ENCODE results near the gene USP48. TPM values are rescaled to one million over a fixed set of nuclear protein-coding genes. Genes with fewer than 3 reads are reported as not detected.

USP48 gene
- total RNA-seq, 1 experiment from 2014 or later = 49.1 TPM

- POLR2A ChIA-PET = no interaction called here
- Histone ChIP-seq H3K4me1 (no peaks in the 10 kb centered on the region), H3K36me3 (ENCODE audit: control insufficient read depth, insufficient read depth, low read length) (no peaks in the 10 kb centered on the region), H3K9me3 (no peaks in the 10 kb centered on the region), H3K27me3 (replicated peaks; ENCODE audit: control insufficient read depth, insufficient read depth, low read length) (no peaks in the 10 kb centered on the region), H3K4me3 (ENCODE audit: low read depth, low read length) (no peak overlapping the region)
- Mint-ChIP-seq H3K4me3 (ENCODE audit: unreplicated experiment) (no peak overlapping the region), H3K27me3 (ENCODE audit: insufficient read depth, unreplicated experiment) (no peaks in the 10 kb centered on the region), H3K4me1 (ENCODE audit: low read depth, unreplicated experiment) (no peaks in the 10 kb centered on the region), H3K27ac (ENCODE audit: unreplicated experiment) (no peak overlapping the region), H3K9me3 (ENCODE audit: unreplicated experiment) (no peaks in the 10 kb centered on the region), H3K36me3 (ENCODE audit: insufficient read depth, unreplicated experiment) (peaks cover 42% of the 10 kb centered on the region)
- CTCF ChIA-PET = no interaction called here
- no TSS peak for BruUV-seq (replicated peaks)
- intact Hi-C loops (cut with micrococcal nuclease; ENCODE audit: unreplicated experiment) = no loop called here
- TF ChIP-seq, protein P1, sequence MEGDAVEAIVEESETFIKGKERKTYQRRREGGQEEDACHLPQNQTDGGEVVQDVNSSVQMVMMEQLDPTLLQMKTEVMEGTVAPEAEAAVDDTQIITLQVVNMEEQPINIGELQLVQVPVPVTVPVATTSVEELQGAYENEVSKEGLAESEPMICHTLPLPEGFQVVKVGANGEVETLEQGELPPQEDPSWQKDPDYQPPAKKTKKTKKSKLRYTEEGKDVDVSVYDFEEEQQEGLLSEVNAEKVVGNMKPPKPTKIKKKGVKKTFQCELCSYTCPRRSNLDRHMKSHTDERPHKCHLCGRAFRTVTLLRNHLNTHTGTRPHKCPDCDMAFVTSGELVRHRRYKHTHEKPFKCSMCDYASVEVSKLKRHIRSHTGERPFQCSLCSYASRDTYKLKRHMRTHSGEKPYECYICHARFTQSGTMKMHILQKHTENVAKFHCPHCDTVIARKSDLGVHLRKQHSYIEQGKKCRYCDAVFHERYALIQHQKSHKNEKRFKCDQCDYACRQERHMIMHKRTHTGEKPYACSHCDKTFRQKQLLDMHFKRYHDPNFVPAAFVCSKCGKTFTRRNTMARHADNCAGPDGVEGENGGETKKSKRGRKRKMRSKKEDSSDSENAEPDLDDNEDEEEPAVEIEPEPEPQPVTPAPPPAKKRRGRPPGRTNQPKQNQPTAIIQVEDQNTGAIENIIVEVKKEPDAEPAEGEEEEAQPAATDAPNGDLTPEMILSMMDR (IDR thresholded peaks at IDR 0.05; ENCODE audit: insufficient read depth in 1 of 2, low read depth in 1 of 2, low read length in 1 of 2, severe bottlenecking in 1 of 2, unreplicated experiment in 1 of 2) = no peak
- DNase-seq = no peak
These were observed 89.2 kb downstream of the USP48 start for GRCh38 chr1:21693732-21694131.

DNA sequence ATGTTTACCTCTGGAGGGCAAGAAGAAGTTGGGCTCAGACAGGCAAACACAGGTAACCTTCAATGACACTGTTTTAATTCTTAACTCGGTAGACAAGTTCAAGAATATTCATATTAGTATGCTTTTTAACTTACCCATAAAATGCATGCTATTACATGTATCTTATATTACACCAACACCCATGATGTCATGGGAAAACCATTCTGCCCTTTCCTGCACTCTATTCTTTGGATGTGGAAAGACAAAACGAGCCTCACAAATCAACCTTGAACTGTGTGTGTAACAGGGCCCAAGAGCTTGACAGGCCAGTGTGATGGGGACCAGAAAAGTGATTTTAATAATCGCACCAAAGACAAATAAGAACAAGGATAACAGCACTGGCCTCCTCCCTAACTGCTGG lies 91.2 kb downstream of the USP48 start:
- Histone ChIP-seq H3K4me3 (ENCODE audit: low read depth, low read length) (no peak overlapping the region), H3K4me1 (no peaks in the 10 kb centered on the region), H3K9me3 (no peaks in the 10 kb centered on the region), H3K27me3 (replicated peaks; ENCODE audit: control insufficient read depth, insufficient read depth, low read length) (no peaks in the 10 kb centered on the region), H3K36me3 (ENCODE audit: control insufficient read depth, insufficient read depth, low read length) (no peaks in the 10 kb centered on the region)
- no peaks in the 10 kb centered on the region for H3K9me3 Mint-ChIP-seq (ENCODE audit: unreplicated experiment)
- no peak overlapping the region for H3K27ac Mint-ChIP-seq (ENCODE audit: unreplicated experiment)
- BruUV-seq (replicated peaks) = no TSS peak
- no peaks in the 10 kb centered on the region for H3K4me1 Mint-ChIP-seq (ENCODE audit: low read depth, unreplicated experiment)
- H3K27me3 Mint-ChIP-seq (ENCODE audit: insufficient read depth, unreplicated experiment) = no peaks in the 10 kb centered on the region
- no peak overlapping the region for H3K4me3 Mint-ChIP-seq (ENCODE audit: unreplicated experiment)
- CTCF ChIA-PET = no interaction called here
- TF ChIP-seq, protein P1 (IDR thresholded peaks at IDR 0.05; ENCODE audit: insufficient read depth in 1 of 2, low read depth in 1 of 2, low read length in 1 of 2, severe bottlenecking in 1 of 2, unreplicated experiment in 1 of 2) = no peak
- DNase-seq = no peak
- intact Hi-C loops (cut with micrococcal nuclease; ENCODE audit: unreplicated experiment) = no loop called here
- POLR2A ChIA-PET = no interaction called here
- peaks cover 57% of the 10 kb centered on the region for H3K36me3 Mint-ChIP-seq (ENCODE audit: insufficient read depth, unreplicated experiment)

- Mint-ChIP-seq H3K36me3 (ENCODE audit: insufficient read depth, unreplicated experiment) (peaks cover 74% of the 10 kb centered on the region), H3K4me1 (ENCODE audit: low read depth, unreplicated experiment) (no peaks in the 10 kb centered on the region), H3K4me3 (ENCODE audit: unreplicated experiment) (no peak overlapping the region), H3K27me3 (ENCODE audit: insufficient read depth, unreplicated experiment) (no peaks in the 10 kb centered on the region), H3K9me3 (ENCODE audit: unreplicated experiment) (no peaks in the 10 kb centered on the region), H3K27ac (ENCODE audit: unreplicated experiment) (no peak overlapping the region)
- H3K4me1 ChIP-seq = no peaks in the 10 kb centered on the region
- no peak overlapping the region for H3K4me3 ChIP-seq (ENCODE audit: low read depth, low read length)
- H3K36me3 ChIP-seq (ENCODE audit: control insufficient read depth, insufficient read depth, low read length) = no peaks in the 10 kb centered on the region
- TF ChIP-seq, protein P1 (IDR thresholded peaks at IDR 0.05; ENCODE audit: insufficient read depth in 1 of 2, low read depth in 1 of 2, low read length in 1 of 2, severe bottlenecking in 1 of 2, unreplicated experiment in 1 of 2) = no peak
- no TSS peak for BruUV-seq (replicated peaks)
- DNase-seq = no peak
- ChIA-PET POLR2A (no interaction called here), CTCF (no interaction called here)
- H3K9me3 ChIP-seq = no peaks in the 10 kb centered on the region
- no peaks in the 10 kb centered on the region for H3K27me3 ChIP-seq (replicated peaks; ENCODE audit: control insufficient read depth, insufficient read depth, low read length)
- intact Hi-C loops (cut with micrococcal nuclease; ENCODE audit: unreplicated experiment) = no loop called here
These were observed 93.1 kb downstream of the USP48 start for GRCh38 chr1:21689661-21690372.

Measured in Caco-2 (cell line).